HEK293T (cell line): Measurements from ENCODE around the gene PLA2G2E.

Experiments
- CTCF ChIA-PET: fragments of 350-600 bp; formaldehyde crosslinking; extraction: SDS; loops from one replicate; lab custom pipeline; 2021; ENCODE audit warnings: antibody characterized with exemption, inconsistent platforms; lab: Yijun Ruan, JAX
- POLR2A ChIA-PET: fragments of 350-600 bp; formaldehyde crosslinking; extraction: SDS; loops from one replicate; lab custom pipeline; 2020; ENCODE audit warnings: antibody characterized with exemption, inconsistent platforms; lab: Yijun Ruan, JAX
- DNase-seq: peaks from one replicate; pipeline ENCODE4 v3.0.0; 2012; ENCODE audit warnings: mixed read lengths; ENCODE audit errors: extremely low spot score
- ARNT ChIP-seq: fragments of 450-650 bp; IDR thresholded peaks from 2 replicates; pipeline ENCODE4 v1.6.1; 2017; ENCODE audit warnings: mild to moderate bottlenecking
- BHLHE40 ChIP-seq: fragments of 450-650 bp; IDR thresholded peaks from 2 replicates; pipeline ENCODE4 v1.6.1; 2016; ENCODE audit warnings: mild to moderate bottlenecking, moderate library complexity, borderline replicate concordance
- CTBP1 ChIP-seq: fragments of 450-650 bp; IDR thresholded peaks from 2 replicates; pipeline ENCODE4 v1.6.1; 2016; ENCODE audit warnings: borderline replicate concordance
- ELF4 ChIP-seq: fragments of 450-650 bp; IDR thresholded peaks from 2 replicates; pipeline ENCODE4 v1.6.1; 2017; ENCODE audit warnings: antibody characterized with exemption
- FOXA1 ChIP-seq: fragments of 450-650 bp; IDR thresholded peaks from 2 replicates; pipeline ENCODE4 v1.6.1; 2016; ENCODE audit warnings: mild to moderate bottlenecking
- FOXK2 ChIP-seq: fragments of 450-650 bp; IDR thresholded peaks from 2 replicates; pipeline ENCODE4 v1.6.1; 2016; ENCODE audit warnings: mild to moderate bottlenecking
- FOXM1 ChIP-seq: fragments of 450-650 bp; IDR thresholded peaks from 2 replicates; pipeline ENCODE4 v1.6.1; 2017; ENCODE audit warnings: mild to moderate bottlenecking, borderline replicate concordance
- HDGF ChIP-seq: fragments of 450-650 bp; IDR thresholded peaks from 2 replicates; pipeline ENCODE4 v1.6.1; 2017; ENCODE audit warnings: antibody characterized with exemption, borderline replicate concordance
- L3MBTL2 ChIP-seq: fragments of 450-650 bp; conservative IDR thresholded peaks from 2 replicates; pipeline ENCODE4 v1.6.1; 2016; ENCODE audit warnings: mild to moderate bottlenecking
- LEF1 ChIP-seq: fragments of 450-650 bp; IDR thresholded peaks from 2 replicates; pipeline ENCODE4 v1.6.1; 2017; ENCODE audit warnings: mild to moderate bottlenecking, borderline replicate concordance
- NFRKB ChIP-seq: fragments of 450-650 bp; IDR thresholded peaks from 2 replicates; pipeline ENCODE4 v1.6.1; 2016; ENCODE audit warnings: mild to moderate bottlenecking, moderate library complexity
- PKNOX1 ChIP-seq: fragments of 450-650 bp; IDR thresholded peaks from 2 replicates; pipeline ENCODE4 v1.6.1; 2016
- SP1 ChIP-seq: fragments of 450-650 bp; IDR thresholded peaks from 2 replicates; pipeline ENCODE4 v1.6.1; 2017
- SUZ12 ChIP-seq: fragments of 450-650 bp; IDR thresholded peaks from 2 replicates; pipeline ENCODE4 v1.6.1; 2016; ENCODE audit warnings: mild to moderate bottlenecking
- TARDBP ChIP-seq: fragments of 450-650 bp; IDR thresholded peaks from 2 replicates; pipeline ENCODE4 v1.6.1; 2016
- ZNF384 ChIP-seq: fragments of 450-650 bp; IDR thresholded peaks from 2 replicates; pipeline ENCODE4 v1.6.1; 2016

PLA2G2E gene

GRCh38 chr1:19920132-19920710 is 3.2 kb downstream of the PLA2G2E start:
- no peak for DNase-seq
- ChIA-PET CTCF (no interaction called here), POLR2A (no interaction called here)
- TF ChIP-seq CTBP1, result no peak
- TF ChIP-seq L3MBTL2, result no peak
- TF ChIP-seq FOXA1, result no peak
- no peak for TF ChIP-seq SP1
- no peak for TF ChIP-seq PKNOX1
- no peak for TF ChIP-seq ZNF384
- TF ChIP-seq LEF1, result no peak
- TF ChIP-seq TARDBP, result no peak
- TF ChIP-seq ELF4, result no peak
- TF ChIP-seq NFRKB, result no peak
- no peak for TF ChIP-seq FOXM1
- no peak for TF ChIP-seq BHLHE40
- no peak for TF ChIP-seq FOXK2
- no peak for TF ChIP-seq HDGF
- TF ChIP-seq SUZ12, result no peak

DNA sequence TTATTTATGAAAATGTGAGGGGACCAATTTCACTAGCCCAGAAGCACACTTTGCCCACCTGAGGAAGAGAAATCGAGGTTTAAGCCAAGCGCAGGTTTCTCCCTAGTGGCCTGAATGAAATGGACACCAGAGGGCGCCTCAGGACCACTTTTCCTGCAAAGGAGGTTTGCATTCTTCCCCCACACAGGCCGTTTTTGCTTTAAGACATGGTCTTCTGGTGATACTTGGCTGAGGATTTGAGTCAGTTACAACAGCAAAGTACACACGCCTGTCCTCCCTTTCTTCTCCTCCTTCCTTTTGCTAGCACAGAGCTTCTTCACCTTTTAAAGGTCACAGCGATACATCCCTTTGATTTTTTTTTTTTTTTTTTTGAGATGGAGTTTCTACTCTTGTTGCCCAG is 5.4 kb downstream of the PLA2G2E start:
- TF ChIP-seq ARNT (no peak), ZNF384 (peak; percentile 83)
- ChIA-PET POLR2A (no interaction called here), CTCF (interaction anchor here (0.8 to 1.1 kb wide), 4 partner anchors 56 to 315 kb away, joined by 3 to 5 read pairs (median 4); no protein-coding TSS in a partner anchor)
- peak; percentile 84 for DNase-seq

- ChIA-PET CTCF (no interaction called here), POLR2A (interaction anchor here (0.6 kb wide), 1 partner anchor 11 kb away, joined by 3 read pairs; no protein-coding TSS in a partner anchor)
- TF ChIP-seq PKNOX1, result no peak
- no peak for DNase-seq
Observed at GRCh38 chr1:19910650-19911049, 12.8 kb downstream of the PLA2G2E start.

DNA sequence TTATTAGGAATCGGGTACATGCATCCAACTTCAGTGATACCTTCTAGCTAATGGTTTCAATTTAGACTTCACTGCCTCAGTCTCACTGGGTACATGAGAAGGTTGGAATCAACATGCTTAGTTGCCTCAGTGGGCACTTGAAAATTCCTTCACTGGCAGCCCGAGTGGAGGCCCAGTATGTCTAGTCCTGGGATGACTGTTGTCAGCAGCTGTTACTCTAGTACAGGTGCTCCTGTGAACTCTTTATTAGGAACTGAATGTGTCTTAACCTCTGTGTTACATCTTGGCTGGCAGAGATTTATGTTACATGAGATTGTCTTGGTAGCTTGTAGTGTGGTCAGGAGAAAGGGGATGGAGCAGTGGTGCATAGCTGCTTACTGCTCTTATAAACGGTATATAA is 13.4 kb downstream of the PLA2G2E start:
- ChIA-PET POLR2A (interaction anchor here (0.6 kb wide), 1 partner anchor 11 kb away, joined by 3 read pairs; no protein-coding TSS in a partner anchor), CTCF (no interaction called here)
- no peak for DNase-seq

DNA sequence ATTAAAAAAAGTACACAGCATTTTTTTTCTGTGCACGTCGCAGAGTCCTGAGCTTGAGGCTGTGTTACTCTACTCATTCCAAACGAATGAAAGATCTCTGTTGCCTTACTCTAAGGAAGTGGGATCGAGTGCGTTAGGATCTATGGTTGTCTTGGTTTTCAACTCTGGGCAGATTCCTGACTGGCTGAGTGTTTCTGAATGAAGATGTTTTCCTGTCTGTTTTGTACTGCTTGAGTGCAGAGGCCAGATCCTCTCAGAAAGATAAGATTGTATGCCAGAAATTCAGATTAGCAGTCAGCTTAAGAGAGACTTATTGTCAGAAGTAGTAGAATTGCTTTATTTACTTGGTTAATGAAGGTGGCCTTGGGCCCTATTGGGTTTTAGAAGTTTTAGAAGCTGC is 14.0 kb downstream of the PLA2G2E start:
- no peak for DNase-seq
- POLR2A ChIA-PET, result no interaction called here
- CTCF ChIA-PET, result no interaction called here
- TF ChIP-seq TARDBP (no peak), ELF4 (no peak), SP1 (no peak), FOXK2 (no peak), ARNT (no peak), NFRKB (no peak), CTBP1 (no peak), BHLHE40 (no peak)

More for the DNA sequence above, 13.4 kb downstream of the PLA2G2E start:
- no peak for TF ChIP-seq FOXK2
- TF ChIP-seq FOXA1, result no peak
- no peak for TF ChIP-seq TARDBP
- no peak for TF ChIP-seq CTBP1
- TF ChIP-seq FOXM1, result no peak
- TF ChIP-seq ZNF384, result no peak
- TF ChIP-seq SUZ12, result no peak
- no peak for TF ChIP-seq BHLHE40
- TF ChIP-seq ELF4, result no peak
- TF ChIP-seq LEF1, result no peak

DNA sequence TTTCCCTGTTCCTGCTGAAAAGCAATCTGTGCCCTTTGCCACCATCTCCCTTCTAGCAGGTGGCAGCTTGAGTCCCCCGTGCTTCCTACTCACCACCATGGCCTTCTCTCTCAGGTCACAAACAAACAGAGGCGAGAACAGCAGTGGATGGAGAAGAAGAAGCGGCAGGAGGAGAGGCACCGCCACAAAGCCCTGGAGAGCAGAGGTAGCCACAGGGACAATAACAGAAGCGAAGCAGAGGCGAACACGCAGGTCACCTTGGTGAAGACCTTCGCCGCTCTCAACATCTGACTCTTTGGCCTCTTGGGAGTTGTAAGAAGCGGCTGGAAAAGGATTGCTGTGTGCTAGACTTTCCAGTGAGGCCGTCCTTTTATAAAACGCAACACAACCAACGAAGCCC is 16.0 kb downstream of the PLA2G2E start:
- ChIA-PET CTCF (no interaction called here), POLR2A (no interaction called here)
- TF ChIP-seq ARNT (no peak), FOXA1 (no peak), ELF4 (no peak), ZNF384 (no peak), HDGF (no peak), BHLHE40 (no peak)
- no peak for DNase-seq

GRCh38 chr1:19903621-19904020 is 19.8 kb downstream of the PLA2G2E start:
- no peak for TF ChIP-seq SP1
- TF ChIP-seq FOXM1, result no peak
- TF ChIP-seq TARDBP, result no peak
- TF ChIP-seq ELF4, result no peak
- no peak for TF ChIP-seq NFRKB
- TF ChIP-seq LEF1, result no peak
- no peak for DNase-seq
- POLR2A ChIA-PET, result no interaction called here
- CTCF ChIA-PET, result no interaction called here

- DNase-seq, result no peak
- POLR2A ChIA-PET, result no interaction called here
- TF ChIP-seq TARDBP, result no peak
- TF ChIP-seq ELF4, result no peak
- no peak for TF ChIP-seq ARNT
- TF ChIP-seq FOXM1, result no peak
- TF ChIP-seq ZNF384, result no peak
- TF ChIP-seq NFRKB, result no peak
- no peak for TF ChIP-seq FOXA1
- TF ChIP-seq HDGF, result no peak
- TF ChIP-seq CTBP1, result no peak
- no peak for TF ChIP-seq BHLHE40
- CTCF ChIA-PET, result no interaction called here
Observed at GRCh38 chr1:19901653-19902052, 21.8 kb downstream of the PLA2G2E start.
